Fibroblast of the aortic adventitia (primary cell): ENCODE measurements around the gene TEPSIN. TPM values are rescaled to one million over a fixed set of nuclear protein-coding genes. Genes with fewer than 3 reads are reported as not detected.

Experiments used
- DNase-seq: peaks from one replicate; pipeline ENCODE4 v3.0.0-alpha.2; 2010; ENCODE audit warnings: low read depth
- H3K4me3 ChIP-seq: 2 replicates; pipeline ENCODE4 v1.5.1; 2011; ENCODE audit warnings: low read depth, mild to moderate bottlenecking, control low read depth, low read length, moderate library complexity
- total RNA-seq: library from RNA; depleted of rRNA; stranded (reverse); fragments of >200 nt; gene quantifications from 2 replicates; pipeline ENCODE4 v1.2.3, GENCODE V29; 2012; ENCODE audit warnings: low replicate concordance
- TF ChIP-seq, protein P1 (sequence below): IDR thresholded peaks from 2 replicates; pipeline ENCODE4 v1.5.1; 2011; ENCODE audit warnings: mild to moderate bottlenecking, low read length, control low read depth, inconsistent platforms; ENCODE audit not compliant: insufficient read depth

TEPSIN gene, protein sequence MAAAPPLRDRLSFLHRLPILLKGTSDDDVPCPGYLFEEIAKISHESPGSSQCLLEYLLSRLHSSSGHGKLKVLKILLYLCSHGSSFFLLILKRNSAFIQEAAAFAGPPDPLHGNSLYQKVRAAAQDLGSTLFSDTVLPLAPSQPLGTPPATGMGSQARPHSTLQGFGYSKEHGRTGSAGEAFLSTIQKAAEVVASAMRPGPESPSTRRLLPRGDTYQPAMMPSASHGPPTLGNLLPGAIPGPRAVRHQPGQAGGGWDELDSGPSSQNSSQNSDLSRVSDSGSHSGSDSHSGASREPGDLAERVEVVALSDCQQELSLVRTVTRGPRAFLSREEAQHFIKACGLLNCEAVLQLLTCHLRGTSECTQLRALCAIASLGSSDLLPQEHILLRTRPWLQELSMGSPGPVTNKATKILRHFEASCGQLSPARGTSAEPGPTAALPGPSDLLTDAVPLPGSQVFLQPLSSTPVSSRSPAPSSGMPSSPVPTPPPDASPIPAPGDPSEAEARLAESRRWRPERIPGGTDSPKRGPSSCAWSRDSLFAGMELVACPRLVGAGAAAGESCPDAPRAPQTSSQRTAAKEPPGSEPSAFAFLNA
- total RNA-seq: 3.4 and 13.3 TPM in 2 replicates

DNA sequence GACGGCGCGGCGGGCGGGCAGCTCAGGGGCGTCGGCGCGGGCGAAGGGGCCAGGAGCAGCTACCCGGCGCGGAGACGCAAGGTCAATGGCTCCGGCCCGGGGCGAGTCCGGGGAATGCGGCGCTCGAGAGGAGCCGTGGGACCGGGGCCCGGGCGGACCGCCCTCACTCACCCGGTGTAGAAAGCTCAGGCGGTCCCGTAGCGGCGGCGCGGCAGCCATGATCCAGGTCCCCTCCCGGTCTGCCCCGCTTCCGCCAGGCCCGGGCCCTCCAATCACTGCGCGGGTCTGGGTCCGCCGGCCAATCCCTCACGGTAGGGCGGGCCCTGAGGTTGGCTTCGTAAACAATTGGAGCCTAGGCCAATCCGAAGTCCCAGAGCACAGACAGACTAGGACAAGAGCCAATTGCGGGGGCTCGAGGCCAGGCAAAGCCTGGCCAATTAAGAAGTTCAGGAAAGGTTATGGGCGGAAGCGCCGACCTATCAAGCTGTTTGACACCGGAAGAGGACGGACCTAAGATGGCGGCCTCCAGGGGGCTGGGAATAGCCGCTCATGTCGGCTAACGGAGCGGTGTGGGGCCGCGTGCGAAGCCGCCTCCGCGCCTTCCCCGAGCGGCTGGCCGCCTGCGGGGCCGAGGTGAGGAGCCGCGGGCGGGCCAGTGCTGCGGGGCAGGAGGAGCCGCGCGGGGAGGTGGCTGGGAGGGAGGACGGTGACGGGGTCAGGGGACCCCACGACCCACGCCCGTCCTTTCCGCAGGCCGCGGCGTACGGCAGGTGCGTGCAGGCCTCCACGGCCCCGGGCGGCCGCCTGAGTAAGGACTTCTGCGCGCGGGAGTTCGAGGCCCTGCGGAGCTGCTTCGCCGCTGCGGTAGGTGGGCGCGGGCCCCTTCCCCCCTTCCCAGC lies at the start of gene TEPSIN, which contains the start of gene NDUFAF8:
Gene TEPSIN, minus strand, starts transcription at position 241 of the 899 bp plus-strand sequence. Its CDS starts 22 bp downstream, at position 219.
Gene NDUFAF8, plus strand, starts transcription at position 504 of the 899 bp plus-strand sequence. Its CDS starts 46 bp downstream, at position 550.
- TF ChIP-seq, protein P1, sequence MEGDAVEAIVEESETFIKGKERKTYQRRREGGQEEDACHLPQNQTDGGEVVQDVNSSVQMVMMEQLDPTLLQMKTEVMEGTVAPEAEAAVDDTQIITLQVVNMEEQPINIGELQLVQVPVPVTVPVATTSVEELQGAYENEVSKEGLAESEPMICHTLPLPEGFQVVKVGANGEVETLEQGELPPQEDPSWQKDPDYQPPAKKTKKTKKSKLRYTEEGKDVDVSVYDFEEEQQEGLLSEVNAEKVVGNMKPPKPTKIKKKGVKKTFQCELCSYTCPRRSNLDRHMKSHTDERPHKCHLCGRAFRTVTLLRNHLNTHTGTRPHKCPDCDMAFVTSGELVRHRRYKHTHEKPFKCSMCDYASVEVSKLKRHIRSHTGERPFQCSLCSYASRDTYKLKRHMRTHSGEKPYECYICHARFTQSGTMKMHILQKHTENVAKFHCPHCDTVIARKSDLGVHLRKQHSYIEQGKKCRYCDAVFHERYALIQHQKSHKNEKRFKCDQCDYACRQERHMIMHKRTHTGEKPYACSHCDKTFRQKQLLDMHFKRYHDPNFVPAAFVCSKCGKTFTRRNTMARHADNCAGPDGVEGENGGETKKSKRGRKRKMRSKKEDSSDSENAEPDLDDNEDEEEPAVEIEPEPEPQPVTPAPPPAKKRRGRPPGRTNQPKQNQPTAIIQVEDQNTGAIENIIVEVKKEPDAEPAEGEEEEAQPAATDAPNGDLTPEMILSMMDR: no peak
- peak within 1 kb of the TSS; percentile 90 for H3K4me3 ChIP-seq
- DNase-seq: peak; percentile 100

DNA sequence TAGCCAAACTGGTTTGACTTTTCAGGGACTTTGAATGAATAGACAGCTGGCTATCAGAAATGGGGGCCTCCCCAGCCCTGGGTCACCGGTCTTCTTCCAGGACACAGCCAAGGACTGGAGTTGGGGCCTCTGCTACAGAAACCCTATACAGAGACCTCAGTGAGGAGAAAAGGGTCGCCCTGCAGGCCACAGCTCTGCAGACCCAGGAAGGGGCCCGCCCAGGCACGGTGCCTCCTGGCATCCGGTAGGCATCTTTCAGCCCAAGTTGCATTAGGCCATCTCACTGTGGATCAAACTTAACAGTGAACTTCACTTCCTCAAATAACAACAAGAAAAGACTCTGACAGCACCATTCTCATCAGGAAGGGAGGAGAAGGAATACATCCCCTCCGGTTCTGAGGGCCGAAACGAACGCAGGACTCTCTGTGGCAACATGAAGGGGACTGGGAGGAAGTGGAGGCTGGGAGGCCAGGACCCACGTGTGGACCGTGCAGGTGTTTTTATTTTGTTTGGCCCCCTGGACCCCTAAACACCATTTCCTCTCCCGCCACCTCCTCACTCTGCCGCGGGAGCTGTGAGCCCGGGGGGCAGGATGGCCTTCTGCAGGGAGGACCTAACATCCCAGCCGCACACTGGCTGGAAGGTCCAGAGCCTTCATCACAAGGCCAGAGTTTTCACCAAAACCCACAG lies 49.0 kb upstream of the TEPSIN start:
- TF ChIP-seq, protein P1: no peak
- H3K4me3 ChIP-seq: no peak overlapping the region
- DNase-seq: no peak

DNA sequence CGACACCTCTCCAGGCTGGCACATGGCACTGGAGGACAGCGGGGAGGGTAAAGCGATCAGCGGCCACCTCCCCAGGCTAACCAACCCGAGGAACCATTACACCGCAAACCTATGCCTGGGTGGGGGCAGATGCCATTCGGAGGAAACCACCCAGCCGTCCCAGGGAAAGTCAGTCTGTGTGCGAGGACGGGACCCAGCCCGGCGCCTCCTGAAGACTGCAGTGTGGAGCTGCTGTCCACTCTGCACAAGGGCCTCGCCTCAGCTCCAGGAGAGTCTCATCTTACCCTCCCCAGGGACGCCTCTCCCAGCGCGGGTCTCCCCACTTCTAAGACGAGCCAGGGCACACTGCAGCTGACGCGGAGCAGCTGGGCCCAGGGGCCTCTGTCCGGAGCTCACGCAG lies 48.3 kb upstream of the TEPSIN start:
- no peak overlapping the region for H3K4me3 ChIP-seq
- no peak for DNase-seq
- TF ChIP-seq, protein P1: no peak

DNA sequence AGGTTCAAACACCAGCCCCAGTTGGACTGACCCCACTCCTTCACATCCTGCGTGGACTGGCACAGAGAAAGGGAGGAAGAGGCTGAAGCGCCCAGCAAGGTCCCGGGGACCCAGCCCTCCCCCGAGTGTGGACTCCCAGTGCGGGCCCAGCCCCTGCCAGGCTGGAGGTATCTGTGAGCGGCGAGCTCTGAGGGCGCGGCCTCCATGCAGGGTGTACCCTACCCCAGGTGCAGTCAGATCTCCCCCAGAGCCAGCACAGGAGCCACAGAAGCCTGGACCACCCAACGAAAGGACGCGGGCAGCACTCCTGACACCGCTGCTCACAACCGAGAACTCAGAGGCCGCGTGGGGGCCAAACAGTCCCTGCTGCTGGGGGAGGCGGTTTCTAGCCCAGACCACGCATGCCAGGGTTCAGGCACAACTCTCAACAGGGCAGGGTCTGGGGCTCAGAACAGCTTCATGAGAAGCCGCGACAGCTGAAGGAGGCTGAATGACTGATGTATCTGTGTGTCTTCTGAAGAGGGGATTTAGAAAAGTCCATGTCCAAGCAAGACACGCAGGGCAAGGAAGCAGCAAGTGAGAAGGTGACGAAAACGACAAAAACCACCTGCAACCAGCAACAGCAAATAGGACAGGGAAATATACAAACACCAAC lies 47.8 kb upstream of the TEPSIN start:
- DNase-seq: no peak
- TF ChIP-seq, protein P1: no peak
- H3K4me3 ChIP-seq: no peak overlapping the region

DNA sequence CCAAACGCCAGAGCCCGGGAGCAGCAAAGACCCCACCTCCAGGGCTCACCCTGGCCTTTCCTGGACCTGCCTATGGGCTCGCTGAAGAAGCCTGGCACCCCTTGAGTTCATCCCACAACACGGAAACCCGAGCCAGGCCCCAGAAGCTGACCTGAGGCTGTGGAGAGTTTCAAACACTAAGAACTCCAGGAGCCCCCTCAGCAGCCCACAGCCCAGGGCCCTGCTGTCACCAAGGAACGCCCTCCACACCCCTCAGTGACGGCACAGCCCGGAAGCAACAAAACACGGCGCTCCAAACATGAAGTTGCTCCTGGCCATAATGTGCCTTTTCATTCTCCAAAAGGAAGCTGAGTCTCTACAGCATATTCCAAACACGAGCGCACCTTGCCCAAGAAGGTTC lies 47.0 kb upstream of the TEPSIN start:
- TF ChIP-seq, protein P1: no peak
- DNase-seq: no peak
- no peak overlapping the region for H3K4me3 ChIP-seq
